Epidermal melanocyte (primary cell): ENCODE results near the gene ELMO3.

ENCODE experiments used
- DNase-seq: peaks from one replicate; pipeline ENCODE4 v3.0.0; 2011; ENCODE audit warnings: low spot score; ENCODE audit not compliant: insufficient read length

ELMO3 gene

GRCh38 chr16:67163999-67164558, 34.9 kb upstream of the ELMO3 start:
- DNase-seq: no peak

- DNase-seq: peak; percentile 90
Measured at GRCh38 chr16:67164599-67165061, 34.3 kb upstream of the ELMO3 start, which contains the start of gene HSF4. Gene HSF4 (plus strand): TSS chr16:67164745. CDS start chr16:67164812, 67 bp downstream.

GRCh38 chr16:67165121-67166078, 33.5 kb upstream of the ELMO3 start:
- no peak for DNase-seq

- DNase-seq: no peak
Measured at GRCh38 chr16:67166110-67166547, 32.8 kb upstream of the ELMO3 start.

GRCh38 chr16:67166598-67167168, 32.2 kb upstream of the ELMO3 start:
- no peak for DNase-seq

- DNase-seq: no peak
Measured at GRCh38 chr16:67167588-67167987, 31.3 kb upstream of the ELMO3 start.

- no peak for DNase-seq
Measured at GRCh38 chr16:67169011-67169451, 29.9 kb upstream of the ELMO3 start.

- DNase-seq: no peak
Measured at GRCh38 chr16:67169642-67170167, 29.2 kb upstream of the ELMO3 start.

- peak; percentile 92 for DNase-seq
Measured at GRCh38 chr16:67170168-67170948, 28.6 kb upstream of the ELMO3 start, which contains the start of gene NOL3. Gene NOL3 (plus strand): TSS chr16:67170538.

- no peak for DNase-seq
Measured at GRCh38 chr16:67170949-67171649, 27.8 kb upstream of the ELMO3 start.

GRCh38 chr16:67173323-67173722, 25.6 kb upstream of the ELMO3 start:
- no peak for DNase-seq

GRCh38 chr16:67173808-67174705, 24.9 kb upstream of the ELMO3 start:
- DNase-seq: peak; percentile 96

GRCh38 chr16:67174706-67175231, 24.2 kb upstream of the ELMO3 start:
- DNase-seq: no peak

GRCh38 chr16:67176662-67177061, 22.3 kb upstream of the ELMO3 start:
- no peak for DNase-seq

- DNase-seq: peak; percentile 78
Measured at GRCh38 chr16:67177743-67178699, 20.9 kb upstream of the ELMO3 start.

- DNase-seq: no peak
Measured at GRCh38 chr16:67179421-67180080, 19.4 kb upstream of the ELMO3 start.

- no peak for DNase-seq
Measured at GRCh38 chr16:67180166-67180565, 18.8 kb upstream of the ELMO3 start.
